Pancreas (tissue), 10 donors: ENCODE data around the gene ENDOV. TPM values are rescaled to one million over a fixed set of nuclear protein-coding genes. Genes with fewer than 3 reads are reported as not detected.

ENCODE experiments used
- ATAC-seq, 4 donors: fragments of 200-7000 bp; cut with Tn5 transposase; one replicate each; pipeline versions ENCODE4 v1.8.0 to v1.9.1; 2020; ENCODE audit warnings: mild to moderate bottlenecking in 4 of 4, moderate library complexity in 4 of 4
- DNase-seq, 6 donors: peaks; one replicate each; pipeline ENCODE4 v3.0.0-alpha.2; 2020
- FAIRE-seq: peaks from 2 replicates; lab custom pipeline; 2012; peaks lifted over from hg19 to GRCh38; lab: Jason Lieb, UNC
- H3K27ac ChIP-seq, 4 donors: fragments of 200-600 bp; sonication (generic); 1 replicate in 3 of 4; 2 replicates in 1 of 4; pipeline versions ENCODE4 v1.5.0 to v1.8.0; 2020
- H3K27me3 ChIP-seq, 4 donors: fragments of 200-600 bp; one replicate each; pipeline ENCODE4 v1.8.0; 2021
- H3K36me3 ChIP-seq, 3 donors: fragments of 200-600 bp; sonication (generic) in 1 of 3; one replicate each; pipeline versions ENCODE4 v1.5.0 to v1.8.0; 2020 to 2021
- H3K4me1 ChIP-seq, 3 donors: fragments of 200-600 bp; one replicate each; pipeline ENCODE4 v1.8.0; 2021
- H3K4me3 ChIP-seq, 4 donors: fragments of 200-600 bp; sonication (generic) in 2 of 4; one replicate each; pipeline versions ENCODE4 v1.5.0 to v1.8.0; 2020 to 2021
- H3K9me3 ChIP-seq, 4 donors: fragments of 200-600 bp; one replicate each; pipeline ENCODE4 v1.8.0; 2021
- WGBS, 2 donors: extraction: QIAGEN DNeasy Blood & Tissue Kit; methylation state at CpG; one replicate each; pipeline ENCODE4 v1.1.7; 2013; 5-methylcytosine and 5-hydroxymethylcytosine counted together
- intact Hi-C, 3 donors: fragments of 100-400 bp; cut with DNase I; formaldehyde crosslinking; loops; one replicate each; pipeline versions ENCODE4 v1.11.1 to v1.14.2; 2022
- polyA plus RNA-seq, 2 donors: library from polyadenylated mRNA; stranded (reverse); fragments of 200-250 nt; gene quantifications; one replicate each; pipeline ENCODE4 v1.2.3, GENCODE V29; 2013
- total RNA-seq, 6 donors: library from RNA; stranded (reverse); fragmentation: NEBNext Ultra II Directional in 4 of 6; extraction: Animal tissue kit (Norgen Biotek cat#: 25700) in 4 of 6; gene quantifications; one replicate each; pipeline versions ENCODE4 v1.2.1 to v1.2.4, GENCODE V29; 2021 to 2023
- TF ChIP-seq, protein P1 (sequence below), 4 donors: fragments of 200-600 bp; sonication (generic) in 3 of 4; IDR thresholded peaks; one replicate each; pipeline versions ENCODE4 v1.5.0 to v1.8.0; 2021; ENCODE audit warnings: antibody characterized with exemption in 4 of 4
- donor health status: healthy with polysubstance abuse.
- donor health status: DM: no; HTN: no; CAD: no; lungs with moderate emphysema.
- donor health status: DM: no; HTN: no; CAD: no.
- donor health status: control.
- donor health status: control.
- donor health status: Bipolar disorder and iron deficiency.
- donor health status: DM: yes; HTN: yes; CAD: no.
- donor health status: DM: no; HTN: no; CAD: no.
- donor health status: DM: no; HTN: no; CAD: no.
- donor health status: DM: yes; HTN: yes; CAD: no.

Gene ENDOV
- total and polyA plus RNA-seq, 8 donors: 8.7 to 20.4 (median 12.9) TPM

GRCh38 chr17:80445007-80445725 lies 30.2 kb downstream of the ENDOV start:
- FAIRE-seq (no peak), ATAC-seq (no peak), DNase-seq (peak in 2 of 6 donors; percentile 21 to 71)
- Histone ChIP-seq H3K27ac (no peak overlapping the region), H3K36me3 (no peaks in the 10 kb centered on the region), H3K27me3 (no peaks in the 10 kb centered on the region), H3K4me3 (no peak overlapping the region), H3K4me1 (peaks cover 0 to 8% (median 6%) of the 10 kb centered on the region in 3 donors), H3K9me3 (no peaks in the 10 kb centered on the region)
- TF ChIP-seq, protein P1, sequence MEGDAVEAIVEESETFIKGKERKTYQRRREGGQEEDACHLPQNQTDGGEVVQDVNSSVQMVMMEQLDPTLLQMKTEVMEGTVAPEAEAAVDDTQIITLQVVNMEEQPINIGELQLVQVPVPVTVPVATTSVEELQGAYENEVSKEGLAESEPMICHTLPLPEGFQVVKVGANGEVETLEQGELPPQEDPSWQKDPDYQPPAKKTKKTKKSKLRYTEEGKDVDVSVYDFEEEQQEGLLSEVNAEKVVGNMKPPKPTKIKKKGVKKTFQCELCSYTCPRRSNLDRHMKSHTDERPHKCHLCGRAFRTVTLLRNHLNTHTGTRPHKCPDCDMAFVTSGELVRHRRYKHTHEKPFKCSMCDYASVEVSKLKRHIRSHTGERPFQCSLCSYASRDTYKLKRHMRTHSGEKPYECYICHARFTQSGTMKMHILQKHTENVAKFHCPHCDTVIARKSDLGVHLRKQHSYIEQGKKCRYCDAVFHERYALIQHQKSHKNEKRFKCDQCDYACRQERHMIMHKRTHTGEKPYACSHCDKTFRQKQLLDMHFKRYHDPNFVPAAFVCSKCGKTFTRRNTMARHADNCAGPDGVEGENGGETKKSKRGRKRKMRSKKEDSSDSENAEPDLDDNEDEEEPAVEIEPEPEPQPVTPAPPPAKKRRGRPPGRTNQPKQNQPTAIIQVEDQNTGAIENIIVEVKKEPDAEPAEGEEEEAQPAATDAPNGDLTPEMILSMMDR (IDR thresholded peaks at IDR 0.05): no peak
- 78 to 81% methylated on average over 23 to 26 of the region's 26 CpGs for WGBS, 2 donors
- intact Hi-C loops: no loop called here

- FAIRE-seq (no peak), DNase-seq (peak in 2 of 6 donors; percentile 26 to 65), ATAC-seq (no peak)
- intact Hi-C loops: no loop called here
- Histone ChIP-seq H3K4me1 (peaks cover 0 to 8% (median 6%) of the 10 kb centered on the region in 3 donors), H3K36me3 (no peaks in the 10 kb centered on the region), H3K27me3 (no peaks in the 10 kb centered on the region), H3K9me3 (no peaks in the 10 kb centered on the region), H3K4me3 (no peak overlapping the region), H3K27ac (no peak overlapping the region)
- TF ChIP-seq, protein P1 (IDR thresholded peaks at IDR 0.05): no peak
- WGBS, 2 donors: 69 to 84% methylated on average over 10 of the region's 10 CpGs
These were observed 30.8 kb downstream of the ENDOV start for GRCh38 chr17:80445726-80446110.

- Histone ChIP-seq H3K4me3 (no peak overlapping the region), H3K36me3 (no peaks in the 10 kb centered on the region), H3K4me1 (peaks cover 0 to 8% (median 6%) of the 10 kb centered on the region in 3 donors), H3K27me3 (no peaks in the 10 kb centered on the region), H3K27ac (peak overlapping the region in 2 of 4 donors; percentile 11 to 19), H3K9me3 (no peaks in the 10 kb centered on the region)
- FAIRE-seq (no peak), ATAC-seq (peak; percentile 45 to 90 (median 76)), DNase-seq (peak in 4 of 6 donors; percentile 40 to 80 (median 66))
- TF ChIP-seq, protein P1 (IDR thresholded peaks at IDR 0.05): no peak
- 33 to 36% methylated on average over 12 of the region's 12 CpGs for WGBS, 2 donors
- intact Hi-C loops: no loop called here
These were observed 31.9 kb downstream of the ENDOV start for GRCh38 chr17:80446645-80447405.

GRCh38 chr17:80447790-80448189 lies 32.8 kb downstream of the ENDOV start:
- no peaks in the 10 kb centered on the region for H3K9me3 ChIP-seq
- ATAC-seq (no peak), DNase-seq (no peak), FAIRE-seq (no peak)
- no peak overlapping the region for H3K4me3 ChIP-seq
- WGBS, 2 donors: 83 to 91% methylated on average over 4 of the region's 4 CpGs
- H3K36me3 ChIP-seq: no peaks in the 10 kb centered on the region
- H3K27ac ChIP-seq: no peak overlapping the region
- H3K4me1 ChIP-seq: peaks cover 0 to 8% (median 6%) of the 10 kb centered on the region in 3 donors
- intact Hi-C loops: no loop called here
- TF ChIP-seq, protein P1 (IDR thresholded peaks at IDR 0.05): no peak
- H3K27me3 ChIP-seq: no peaks in the 10 kb centered on the region
